Brain pericyte (primary cell): ENCODE measurements around the gene MED14.
"Not testable (repeated sequence)": the region's sequence is repeated elsewhere in the genome, so short reads cannot be mapped to it uniquely, and the experiment has no call there.

ENCODE experiments used
- DNase-seq: peaks from one replicate; pipeline ENCODE4 v3.0.0-alpha.2; 2012; ENCODE audit warnings: low read depth, low spot score

The MED14 gene

DNA sequence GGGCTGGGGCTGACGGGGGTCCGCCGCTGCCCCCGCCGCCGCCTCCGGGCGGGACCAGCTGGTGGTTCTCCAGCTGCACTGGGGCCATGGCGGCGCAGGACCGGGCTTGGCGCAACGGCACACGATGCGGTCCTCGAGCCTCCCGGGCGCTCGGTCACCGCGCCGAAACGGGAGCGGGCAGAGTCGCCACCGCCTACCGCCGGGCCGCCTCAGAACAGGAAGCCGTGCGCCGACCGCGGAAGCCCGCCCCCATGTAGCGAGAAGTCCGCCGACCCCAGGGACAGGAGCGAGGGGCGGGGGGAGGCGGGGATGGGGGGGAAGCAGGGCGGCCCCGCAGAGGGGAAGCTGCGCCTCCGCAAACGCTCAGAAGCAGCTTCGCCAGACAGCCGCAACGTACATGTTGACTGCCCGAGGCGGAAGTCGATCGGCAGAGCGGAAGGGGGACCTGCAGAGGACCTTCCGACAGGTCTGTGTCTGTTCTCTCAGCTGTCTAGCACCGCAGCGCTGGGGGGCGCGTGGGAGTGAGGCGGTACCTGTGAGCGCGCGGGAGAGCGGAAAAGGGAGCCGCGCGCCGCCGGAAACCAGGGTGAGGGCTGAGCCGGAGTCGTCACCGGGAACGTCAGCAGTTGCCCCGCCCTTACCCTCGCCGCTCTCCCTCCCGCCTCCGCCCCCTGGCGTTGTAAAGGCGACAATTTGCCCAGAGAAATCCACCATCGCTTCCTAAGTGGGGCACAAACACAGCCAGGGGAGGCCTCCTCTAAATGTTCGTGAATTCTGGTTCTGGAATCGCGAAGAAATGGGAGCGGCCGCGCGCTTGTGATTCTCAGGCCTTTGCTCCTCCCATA lies at the start of gene MED14:
Gene MED14 (minus strand): TSS at position 218 of the 845 bp plus-strand sequence. CDS start 130 bp downstream, at position 88.
- peak; percentile 55 for DNase-seq

DNA sequence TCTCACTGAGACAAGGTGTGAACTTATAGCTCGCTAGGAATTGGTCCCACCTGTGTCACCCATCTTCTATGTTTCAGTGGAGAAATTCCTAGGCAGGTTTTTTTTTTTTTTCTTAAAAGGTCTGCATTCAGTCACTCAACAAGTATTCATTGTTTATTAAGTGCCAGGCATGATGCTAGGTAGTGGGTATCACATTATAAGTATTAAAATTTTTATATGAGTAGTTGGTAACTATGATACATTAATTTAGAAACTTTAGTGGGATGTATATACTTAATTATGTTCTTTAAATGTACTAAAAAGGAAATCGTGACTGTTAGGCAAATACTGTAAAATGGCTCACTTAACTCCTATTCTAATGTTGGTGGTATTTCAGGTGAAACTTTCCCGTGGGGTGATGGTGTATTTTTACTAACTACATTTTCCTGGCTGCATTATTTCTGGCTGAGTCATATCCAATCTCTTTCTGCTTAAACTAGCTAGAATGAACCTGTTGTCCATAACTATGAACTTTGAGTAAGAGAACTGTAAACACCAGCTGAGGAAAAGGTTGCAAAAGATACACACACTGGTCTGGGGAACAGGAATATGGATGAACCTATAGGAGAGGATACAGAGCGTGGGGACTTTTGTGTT lies 49.3 kb upstream of the MED14 start:
- DNase-seq = no peak

DNA sequence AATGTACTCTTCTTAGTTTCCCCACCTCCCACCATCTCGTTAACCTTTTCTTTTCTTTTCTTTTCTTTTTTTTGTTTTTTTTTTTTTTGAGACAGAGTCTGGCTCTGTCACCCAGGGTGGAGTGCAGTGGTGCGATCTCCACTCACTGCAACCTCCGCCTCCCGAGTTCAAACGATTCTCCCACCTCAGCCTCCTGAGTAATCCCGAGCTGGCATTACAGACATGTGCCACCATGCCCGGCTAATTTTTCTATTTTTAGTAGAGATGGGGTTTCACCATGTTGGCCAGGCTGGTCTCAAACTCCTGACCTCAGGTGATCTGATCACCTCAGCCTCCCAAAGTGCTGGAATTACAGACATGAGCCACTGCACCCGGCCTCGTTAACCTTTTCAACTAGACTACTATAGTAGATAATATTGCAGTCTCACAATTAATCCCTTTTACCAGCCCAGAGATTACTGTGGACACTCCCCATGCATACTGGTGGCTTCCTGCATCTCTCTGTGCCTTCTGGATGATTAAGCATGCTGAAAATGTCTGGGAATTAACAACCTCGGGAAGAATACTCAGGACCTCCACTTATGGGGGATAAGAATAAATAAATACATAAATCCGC lies 47.4 kb upstream of the MED14 start:
- DNase-seq = not testable (repeated sequence)

DNA sequence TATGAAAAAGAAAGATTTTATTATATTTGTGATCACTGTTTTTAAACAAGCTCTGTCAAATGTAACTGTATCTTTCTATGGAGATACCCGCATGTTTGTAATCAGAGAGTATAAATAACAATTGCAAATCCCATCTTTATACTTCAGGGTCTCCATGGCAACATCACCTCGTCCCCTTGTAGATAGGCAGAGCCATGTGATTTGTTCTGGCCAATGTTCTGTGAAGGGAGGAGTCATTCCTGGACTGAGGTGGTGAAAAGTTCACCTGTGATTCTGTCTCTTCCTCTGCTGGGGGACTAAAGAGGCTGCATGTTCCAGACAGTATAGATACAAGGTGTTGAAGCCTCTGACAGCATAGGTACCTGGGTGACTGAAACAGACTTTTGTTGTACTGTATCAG lies 45.6 kb upstream of the MED14 start:
- no peak for DNase-seq

DNA sequence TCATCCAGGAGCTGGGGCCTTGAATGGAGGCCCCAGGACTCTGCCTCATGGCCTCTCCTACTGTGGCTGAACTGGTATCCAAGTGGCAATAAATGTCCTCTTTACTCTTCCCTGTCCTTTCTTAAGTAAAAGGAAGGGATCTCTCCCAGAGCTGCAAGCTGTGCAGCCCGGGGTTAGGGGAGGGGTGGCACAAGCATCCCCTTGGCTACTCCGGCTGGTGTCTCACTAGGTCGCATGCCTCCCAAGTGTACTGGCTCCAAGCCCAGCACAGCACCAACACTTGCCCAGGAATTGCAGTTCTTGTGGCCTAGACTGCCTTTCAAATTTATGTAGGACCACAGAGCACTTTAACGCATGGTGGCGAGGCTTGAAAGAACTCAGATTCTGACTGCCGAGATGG lies 44.7 kb upstream of the MED14 start:
- no peak for DNase-seq

DNA sequence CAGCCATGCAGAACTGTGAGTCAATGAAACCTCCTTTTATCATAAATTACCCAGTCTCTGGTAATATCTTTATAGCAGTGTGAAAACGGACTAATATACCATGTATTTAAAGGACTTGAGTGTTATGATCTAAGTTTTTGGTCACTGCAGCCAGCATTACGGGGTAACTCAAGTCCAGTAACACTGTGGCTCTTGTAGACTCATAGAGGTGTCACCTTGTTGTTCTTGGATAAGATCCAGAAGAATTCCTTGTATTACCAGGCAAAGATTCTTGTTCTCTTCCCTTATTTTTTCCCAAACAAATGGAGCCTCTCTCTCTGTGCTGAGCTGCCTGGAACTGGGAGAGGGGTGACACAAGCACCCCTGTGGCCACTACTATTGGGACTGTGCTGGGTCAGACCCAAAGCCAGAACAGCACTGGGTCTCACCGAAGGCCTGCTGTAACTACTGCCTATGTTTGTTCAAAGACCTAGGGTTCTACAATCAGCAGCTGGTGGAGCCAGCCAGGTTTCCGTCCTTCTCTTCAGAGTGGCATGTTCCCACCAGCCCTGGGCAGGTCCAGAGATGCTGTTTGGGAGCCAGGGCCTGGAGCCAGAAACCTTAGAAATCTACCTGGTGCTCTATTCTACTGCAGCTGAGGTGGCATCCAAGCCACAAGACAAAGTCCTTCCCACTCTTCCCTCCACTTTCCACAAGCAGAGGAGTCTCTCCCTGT lies 43.7 kb upstream of the MED14 start:
- no peak for DNase-seq

DNA sequence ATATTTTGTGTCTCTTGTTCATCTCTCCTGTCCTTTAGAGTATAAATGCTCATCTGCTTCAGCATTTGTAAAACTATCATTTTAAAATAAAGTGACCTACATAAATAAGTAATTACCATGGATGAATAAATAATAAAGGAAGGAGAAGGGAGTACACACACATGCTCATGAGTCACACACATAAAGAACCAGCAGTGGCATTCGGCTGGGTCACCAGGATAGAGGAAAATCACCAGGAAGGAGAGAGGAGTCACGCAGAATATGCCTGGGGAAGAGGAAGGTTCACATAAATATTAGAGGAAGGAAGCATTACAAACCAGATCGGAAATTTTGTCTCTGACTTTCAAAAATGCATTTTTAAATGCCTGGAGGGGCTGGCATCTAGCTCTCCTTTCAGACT lies 38.5 kb upstream of the MED14 start:
- DNase-seq = no peak

DNA sequence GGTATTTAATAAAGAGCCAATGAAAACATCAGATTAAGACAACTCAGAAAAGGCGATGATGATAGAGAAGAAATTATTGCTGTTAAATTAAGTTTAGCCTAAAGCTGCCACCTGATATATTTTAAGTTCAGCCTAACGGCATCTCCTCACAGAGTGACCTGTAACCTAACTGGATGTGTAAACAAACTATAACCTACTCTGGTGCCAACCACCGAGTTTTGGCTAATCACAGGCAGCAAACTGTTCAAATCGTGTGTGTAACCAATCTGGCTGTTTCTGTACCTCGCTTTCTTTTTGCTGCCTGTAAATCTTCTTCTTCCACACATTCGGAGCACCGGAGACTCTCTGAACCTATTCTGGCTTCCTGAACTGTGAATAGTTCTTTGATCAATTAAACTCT lies 37.8 kb upstream of the MED14 start:
- DNase-seq = no peak

DNA sequence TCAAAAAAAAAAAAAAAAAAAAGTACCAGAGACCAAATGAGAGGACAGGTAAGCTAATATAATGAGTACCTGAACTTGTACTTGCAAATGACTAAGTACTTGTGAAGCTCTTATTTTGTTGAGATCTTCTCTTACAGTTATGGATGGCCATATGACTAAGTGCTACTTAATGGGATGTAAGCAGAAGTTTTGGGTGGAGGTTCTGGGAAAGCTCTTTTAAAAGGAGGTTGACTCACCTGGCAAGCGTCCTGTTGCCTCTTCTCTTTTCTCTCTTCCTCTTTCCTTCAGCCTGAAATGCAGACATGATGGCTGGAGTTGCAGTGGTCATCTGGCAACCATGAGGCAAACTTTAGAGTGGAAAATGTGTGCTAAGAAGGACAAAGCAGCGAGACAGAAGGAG lies 36.9 kb upstream of the MED14 start:
- DNase-seq = no peak

DNA sequence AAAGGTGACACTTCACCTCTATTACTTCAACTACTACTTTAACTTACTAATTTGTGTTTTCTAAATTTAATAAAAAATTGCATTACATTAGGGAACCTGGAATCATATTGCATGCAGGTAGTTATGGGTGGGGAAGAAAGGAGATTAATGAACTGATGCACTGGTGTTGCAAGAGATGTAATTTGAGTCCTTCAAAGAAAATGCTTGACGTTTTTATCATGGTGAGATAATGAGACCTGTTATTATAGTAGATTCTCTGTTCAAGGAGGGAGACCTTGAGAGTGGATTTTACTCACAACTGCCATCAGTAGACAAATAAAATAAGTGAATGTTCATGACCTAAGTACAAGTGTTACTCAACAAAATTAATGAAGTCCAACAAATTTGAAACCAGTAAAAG lies 26.4 kb upstream of the MED14 start:
- DNase-seq = no peak

DNA sequence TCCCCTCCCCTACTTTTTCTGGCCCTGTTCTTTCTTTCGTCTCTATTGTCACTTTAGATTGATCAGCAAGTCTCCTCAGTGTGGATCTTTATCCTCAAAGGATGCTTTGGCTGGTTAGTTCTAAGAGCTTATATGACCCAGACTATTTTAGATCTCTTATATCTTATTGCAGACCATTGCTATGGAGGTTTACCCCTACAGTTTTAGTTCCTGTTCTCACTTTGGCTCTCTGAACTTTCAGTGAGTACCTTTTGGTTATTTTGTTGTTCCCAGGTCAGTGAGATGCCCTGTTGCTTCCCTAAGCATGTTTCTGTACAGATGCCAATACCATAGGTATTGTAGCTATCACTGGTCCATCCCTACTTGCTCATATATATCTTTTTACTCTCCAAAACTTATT lies 24.0 kb upstream of the MED14 start:
- no peak for DNase-seq

DNA sequence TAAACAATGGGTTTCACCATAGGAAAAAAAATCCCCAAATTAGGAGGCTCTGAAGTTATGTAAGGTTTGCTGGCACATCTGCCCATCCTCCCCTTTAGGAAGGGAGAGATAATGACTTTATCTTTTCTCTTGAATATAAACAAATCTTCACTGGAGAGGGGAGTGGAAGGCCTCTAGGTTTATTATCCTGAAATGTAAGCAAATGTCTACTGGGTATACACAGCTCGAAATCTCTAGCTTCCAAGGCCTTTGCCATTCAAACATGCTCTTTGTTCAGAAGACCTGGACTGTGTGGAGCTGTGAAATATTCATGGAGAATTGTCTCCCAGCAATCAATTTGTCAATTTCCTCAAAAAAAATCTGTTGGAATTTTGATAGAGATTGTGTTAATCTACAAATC lies 21.7 kb upstream of the MED14 start:
- DNase-seq = no peak

DNA sequence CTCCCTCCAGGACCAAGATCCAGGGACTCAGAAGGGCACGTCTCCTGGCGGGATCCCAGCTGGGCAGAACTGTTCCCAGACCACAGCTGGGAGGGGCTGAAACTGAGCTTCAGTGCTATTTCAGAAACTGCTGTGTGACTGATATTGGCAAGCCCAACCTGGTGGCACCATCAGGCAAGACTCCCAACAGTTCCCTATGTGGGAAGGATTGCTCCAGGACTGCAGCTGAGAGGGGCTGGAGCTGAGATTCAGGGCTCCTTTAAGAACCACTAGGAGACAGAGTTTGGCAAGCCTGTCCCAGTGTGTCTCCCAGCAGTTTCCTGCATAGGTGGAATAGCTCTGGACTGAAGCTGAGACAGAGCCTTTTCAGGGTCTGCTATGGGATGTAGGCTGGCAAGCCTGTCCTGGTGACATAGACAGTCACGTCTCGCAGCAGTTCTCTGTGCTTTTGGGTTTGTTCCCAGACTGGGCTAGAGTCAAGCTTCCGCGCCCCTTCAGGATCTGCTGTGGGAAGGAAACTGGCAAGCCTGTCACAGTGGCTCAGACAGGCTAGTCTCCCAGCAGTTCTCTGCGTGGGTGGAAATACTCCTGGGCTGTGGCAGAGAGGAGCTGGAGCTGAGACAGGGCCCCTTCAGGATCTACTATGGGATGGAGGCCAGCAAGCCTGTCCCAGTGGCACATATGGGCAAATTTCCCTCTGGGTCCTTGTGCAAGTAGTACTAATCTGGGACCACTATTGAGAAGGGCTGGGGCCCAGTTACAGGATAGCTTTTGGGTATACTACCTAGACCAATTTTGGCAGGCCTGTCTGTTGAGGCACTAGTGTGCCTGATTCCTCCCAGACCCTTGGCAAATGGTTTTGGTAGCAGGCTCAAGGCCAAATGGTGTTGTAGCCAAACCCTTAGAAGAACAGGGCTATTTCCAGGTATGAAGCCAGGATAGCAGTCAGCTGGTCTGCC lies 20.2 kb upstream of the MED14 start:
- no peak for DNase-seq

DNA sequence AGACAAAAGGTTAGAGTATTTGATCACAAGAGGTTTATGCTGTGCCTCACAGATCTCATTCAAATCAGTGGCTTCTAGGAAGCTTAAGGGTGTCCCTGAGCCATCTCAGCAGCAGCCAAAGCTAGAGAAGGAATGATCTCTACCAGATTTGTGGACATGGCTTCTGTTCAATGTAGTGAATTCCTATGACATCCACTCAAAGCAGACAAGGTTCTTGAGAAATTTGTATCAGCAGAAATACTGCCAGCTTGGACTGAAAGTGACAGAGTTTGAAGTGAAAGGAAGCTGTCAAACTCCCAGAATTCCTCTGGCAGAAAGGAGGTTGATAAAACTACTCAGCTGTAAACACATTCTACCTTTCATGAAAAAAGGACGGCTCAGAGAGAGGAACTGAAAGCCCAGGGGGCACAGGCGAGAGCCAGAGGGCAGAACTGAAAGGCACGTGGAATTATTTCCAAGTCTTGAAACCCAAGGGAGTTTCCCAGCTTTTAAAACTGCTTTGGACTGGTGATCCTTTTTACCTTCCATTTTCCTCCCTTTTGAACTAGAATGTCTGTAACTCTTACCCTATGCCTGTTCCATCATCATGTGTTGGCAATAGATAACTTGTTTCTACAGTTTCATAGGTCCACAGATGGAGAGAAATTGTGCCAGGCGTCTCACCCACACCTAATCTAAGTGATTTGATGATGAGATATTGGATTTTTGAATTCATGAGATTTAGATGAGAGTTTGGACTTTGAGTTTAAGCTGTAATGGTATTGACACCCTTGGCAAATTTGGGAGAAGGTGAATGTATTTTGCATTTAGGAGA lies 14.5 kb upstream of the MED14 start:
- no peak for DNase-seq

DNA sequence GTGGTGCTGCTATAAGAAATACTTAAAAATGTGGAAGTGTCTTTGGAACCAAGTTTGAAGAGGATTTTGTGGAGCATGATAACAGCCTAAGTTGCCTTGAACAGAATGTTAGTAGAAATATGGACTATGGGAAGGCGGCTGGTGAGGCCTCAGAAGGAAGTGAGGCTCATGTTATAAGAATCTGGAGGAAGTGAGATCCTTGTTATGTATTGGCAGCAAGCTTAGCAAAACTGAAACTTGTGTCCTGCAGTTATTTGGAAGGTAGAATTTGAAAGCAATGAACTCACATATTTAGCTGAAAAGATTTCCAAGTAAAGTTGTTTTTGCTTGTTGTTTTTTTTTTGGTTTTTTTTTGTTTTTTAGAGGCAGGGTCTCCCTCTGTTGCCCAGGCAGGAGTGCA lies 13.6 kb upstream of the MED14 start:
- DNase-seq = no peak

DNA sequence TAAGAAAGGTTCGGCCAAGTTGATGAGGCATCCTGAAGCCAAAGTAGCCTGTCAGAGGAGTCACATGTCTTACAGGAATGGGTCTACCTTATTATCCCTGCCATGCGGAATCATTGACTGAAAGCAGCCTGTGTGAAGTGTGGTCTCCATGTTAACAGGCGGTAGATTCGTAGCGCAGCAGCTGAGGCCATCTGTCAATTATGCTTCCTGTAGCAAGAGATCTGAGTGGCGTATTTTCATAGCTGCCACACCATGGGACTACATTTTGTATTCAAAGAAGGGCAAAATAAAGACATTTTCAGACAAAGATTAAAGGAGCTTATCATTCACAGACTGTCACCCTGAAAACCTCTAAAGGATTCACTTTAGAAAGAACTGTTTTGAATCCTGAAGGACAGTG lies 11.2 kb upstream of the MED14 start:
- no peak for DNase-seq

DNA sequence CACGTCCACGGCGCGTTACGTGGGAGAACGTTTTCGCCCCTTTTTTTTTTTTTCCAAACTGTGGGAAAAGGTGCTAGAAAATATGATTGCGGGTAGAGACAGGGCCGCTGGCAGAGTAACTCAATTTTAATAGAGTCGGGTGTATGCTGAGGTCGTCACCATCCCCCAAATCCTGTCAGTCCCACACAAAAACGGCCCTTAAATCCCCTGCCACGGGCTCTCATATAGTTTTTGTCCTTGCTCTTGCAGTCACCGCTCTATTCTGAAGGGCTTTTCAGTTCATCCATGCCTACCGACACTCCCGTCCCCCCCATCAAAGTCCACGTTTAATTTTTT lies 796 bp upstream of the MED14 start:
- no peak for DNase-seq

DNA sequence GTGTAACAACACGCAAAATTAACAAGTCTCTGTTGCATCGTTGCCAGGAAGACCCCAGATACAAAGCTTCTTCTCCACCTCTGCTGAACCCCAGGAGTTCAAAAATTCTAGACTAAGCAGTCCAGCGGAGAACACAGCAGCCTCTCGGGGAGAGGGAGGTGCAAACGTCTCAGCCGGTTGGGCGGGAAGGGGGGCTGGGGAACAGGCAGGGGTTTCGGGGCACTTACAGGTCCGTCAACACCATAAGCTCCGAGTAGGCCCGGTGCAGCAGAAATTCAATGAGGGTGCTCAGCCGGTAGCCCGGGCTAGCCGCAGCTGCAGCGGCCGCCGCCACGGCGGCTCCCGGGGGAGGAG lies 394 bp downstream of the MED14 start:
- no peak for DNase-seq

DNA sequence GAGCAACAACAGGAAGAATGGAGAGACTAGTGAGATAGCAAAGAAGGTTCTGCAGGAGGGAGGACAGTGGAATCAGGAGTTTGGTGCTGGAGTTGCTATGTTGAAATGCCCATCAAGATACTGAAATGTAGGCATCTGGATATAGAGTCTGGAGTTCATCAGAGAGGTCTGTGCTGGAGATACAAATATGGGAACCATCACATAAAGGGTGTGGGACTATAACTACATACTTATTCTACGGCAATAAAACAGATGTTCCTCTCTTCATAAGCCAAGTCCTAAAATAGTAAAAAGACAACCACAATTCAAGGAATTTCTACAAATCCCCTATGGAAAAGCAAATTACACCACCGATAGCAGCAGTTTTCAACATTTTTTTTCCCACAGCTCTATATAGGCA lies 1.6 kb downstream of the MED14 start:
- DNase-seq = no peak

DNA sequence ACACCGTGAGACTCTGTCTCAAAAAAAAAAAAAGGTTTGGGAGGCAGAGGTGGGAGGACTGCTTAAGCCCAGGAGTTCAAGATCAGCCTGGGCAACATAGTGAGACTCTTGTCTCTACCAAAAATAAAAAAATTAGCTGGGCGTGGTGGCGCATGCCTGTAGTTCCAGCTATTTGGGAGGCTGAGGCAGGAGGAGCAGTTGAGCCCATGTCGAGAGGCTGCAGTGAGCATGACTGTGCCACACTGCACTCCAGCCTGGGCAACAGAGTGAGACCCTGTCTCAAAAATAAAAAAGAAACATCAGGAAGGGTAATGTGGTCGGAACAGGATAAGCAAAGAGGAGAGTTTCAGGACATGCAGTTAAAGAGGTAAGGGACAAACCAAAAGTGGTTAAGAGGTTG lies 2.8 kb downstream of the MED14 start:
- not testable (repeated sequence) for DNase-seq
